GM21786 (cell line): ENCODE measurements around the gene NNAT.
"Not testable (repeated sequence)": the region's sequence is repeated elsewhere in the genome, so short reads cannot be mapped to it uniquely, and the experiment has no call there.

Experiments used
- ATAC-seq: cut with Tn5 transposase; IDR thresholded peaks from one replicate; pipeline ENCODE4 v1.9.1; 2021; ENCODE audit not compliant: unreplicated experiment

NNAT gene, protein sequence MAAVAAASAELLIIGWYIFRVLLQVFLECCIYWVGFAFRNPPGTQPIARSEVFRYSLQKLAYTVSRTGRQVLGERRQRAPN

GRCh38 chr20:37521061-37521771, at the start of gene NNAT:
Gene NNAT, plus strand, starts transcription at chr20:37521250. Its CDS starts 82 bp downstream, at chr20:37521332.
- ATAC-seq: no peak

- no peak for ATAC-seq
These were observed 49.3 kb upstream of the NNAT start for GRCh38 chr20:37471741-37472235.

- not testable (repeated sequence) for ATAC-seq
These were observed 48.6 kb upstream of the NNAT start for GRCh38 chr20:37472435-37472834.

DNA sequence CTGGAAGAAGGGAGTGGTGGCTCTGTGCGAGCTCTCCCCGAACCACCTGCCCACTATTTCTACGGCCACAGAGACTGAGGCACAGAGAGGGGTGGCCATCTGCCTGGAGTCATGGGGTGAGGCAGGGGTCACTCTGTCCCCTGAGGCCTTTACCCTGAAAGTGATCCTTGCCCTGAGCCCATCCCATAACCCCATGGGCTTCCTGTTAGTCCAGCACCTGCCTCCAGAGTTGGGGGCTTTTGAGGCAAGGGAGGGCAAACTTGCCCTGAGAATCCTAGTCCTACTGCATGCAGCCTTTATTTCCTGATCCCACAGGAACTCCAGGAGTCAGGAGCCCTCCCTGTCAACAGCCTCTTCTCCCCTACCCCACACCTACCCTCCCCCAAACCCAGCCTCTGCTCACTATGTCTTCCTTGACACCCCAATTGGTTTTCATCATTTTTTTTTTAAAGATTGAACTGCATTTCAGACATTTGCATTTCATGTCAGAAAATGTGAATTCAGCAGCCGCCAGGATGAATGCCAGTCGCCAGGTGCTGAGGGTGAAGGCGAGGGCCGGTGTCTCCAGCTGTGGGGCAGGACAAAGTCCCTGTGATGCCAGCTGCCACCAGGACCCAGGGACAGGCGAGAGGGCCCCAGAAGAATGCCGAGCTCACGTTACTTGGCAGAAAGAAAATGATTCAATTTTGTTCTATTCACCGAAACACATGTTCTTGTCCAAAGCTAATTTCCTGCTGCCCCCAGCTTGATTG, 47.6 kb upstream of the NNAT start:
- no peak for ATAC-seq

DNA sequence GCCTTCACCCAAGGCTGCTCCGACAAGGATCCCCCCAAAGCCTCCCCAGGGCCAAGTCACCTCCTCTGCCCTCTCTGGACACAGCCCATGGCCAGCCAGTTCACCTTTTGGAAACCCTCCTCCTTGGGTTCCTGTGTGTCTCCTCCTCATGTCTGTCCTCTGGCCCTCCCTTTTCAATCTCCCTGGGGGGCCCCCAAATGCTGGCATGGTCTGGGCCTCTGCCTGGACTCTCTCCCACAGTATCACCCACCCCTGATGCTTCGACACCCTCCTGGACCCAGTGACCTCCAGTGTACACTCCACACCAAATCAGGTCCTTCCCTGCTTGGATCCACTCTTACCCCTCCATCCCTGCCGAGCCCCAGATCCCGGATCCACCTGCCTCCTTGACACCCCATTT, 46.7 kb upstream of the NNAT start:
- ATAC-seq: no peak

- ATAC-seq: no peak
These were observed 45.8 kb upstream of the NNAT start for GRCh38 chr20:37475252-37475651.

- no peak for ATAC-seq
These were observed 44.0 kb upstream of the NNAT start for GRCh38 chr20:37477041-37477440.

DNA sequence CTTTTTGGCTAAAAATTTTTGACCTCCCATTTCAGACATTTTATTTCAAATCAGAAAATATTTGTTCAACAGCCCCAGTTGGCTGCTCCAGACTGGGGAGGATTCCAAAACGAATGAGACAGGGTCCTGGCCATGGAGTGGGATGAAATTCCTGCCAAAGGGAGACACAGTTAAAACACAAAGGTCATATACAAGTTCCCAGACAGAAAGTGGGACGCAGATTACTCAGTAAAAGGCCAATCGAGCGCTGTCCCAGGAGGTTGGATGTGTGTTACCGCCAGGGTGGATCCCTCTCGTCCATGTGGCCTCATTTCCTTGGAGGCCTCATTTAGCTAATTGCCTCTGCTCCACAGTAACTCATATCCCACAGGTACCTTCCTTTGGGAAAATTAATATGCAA, 41.8 kb upstream of the NNAT start:
- no peak for ATAC-seq

GRCh38 chr20:37479925-37480691, 40.9 kb upstream of the NNAT start:
- no peak for ATAC-seq

- no peak for ATAC-seq
These were observed 40.1 kb upstream of the NNAT start for GRCh38 chr20:37480919-37481318.

- ATAC-seq: no peak
These were observed 39.4 kb upstream of the NNAT start for GRCh38 chr20:37481610-37482009.

DNA sequence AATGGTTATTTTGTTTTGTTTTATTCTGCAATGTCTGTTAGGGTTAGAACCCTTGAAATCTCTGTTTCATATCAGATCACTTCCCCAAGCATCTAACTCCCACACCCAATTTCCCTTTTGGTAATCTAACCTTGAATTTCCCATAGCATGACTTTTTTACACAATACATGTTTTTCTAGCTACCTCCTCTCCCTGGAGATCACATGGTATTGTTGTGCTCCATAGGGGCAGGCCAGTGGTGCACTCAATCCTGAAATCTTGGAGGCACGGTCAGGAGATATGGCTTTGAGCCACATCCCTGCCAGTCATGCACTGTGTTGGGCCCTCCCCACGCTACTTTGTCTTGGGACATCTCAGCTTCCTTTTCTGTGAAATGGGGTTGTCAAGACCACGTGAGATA, 36.7 kb upstream of the NNAT start:
- no peak for ATAC-seq

- ATAC-seq: not testable (repeated sequence)
These were observed 34.8 kb upstream of the NNAT start for GRCh38 chr20:37486209-37486608.

DNA sequence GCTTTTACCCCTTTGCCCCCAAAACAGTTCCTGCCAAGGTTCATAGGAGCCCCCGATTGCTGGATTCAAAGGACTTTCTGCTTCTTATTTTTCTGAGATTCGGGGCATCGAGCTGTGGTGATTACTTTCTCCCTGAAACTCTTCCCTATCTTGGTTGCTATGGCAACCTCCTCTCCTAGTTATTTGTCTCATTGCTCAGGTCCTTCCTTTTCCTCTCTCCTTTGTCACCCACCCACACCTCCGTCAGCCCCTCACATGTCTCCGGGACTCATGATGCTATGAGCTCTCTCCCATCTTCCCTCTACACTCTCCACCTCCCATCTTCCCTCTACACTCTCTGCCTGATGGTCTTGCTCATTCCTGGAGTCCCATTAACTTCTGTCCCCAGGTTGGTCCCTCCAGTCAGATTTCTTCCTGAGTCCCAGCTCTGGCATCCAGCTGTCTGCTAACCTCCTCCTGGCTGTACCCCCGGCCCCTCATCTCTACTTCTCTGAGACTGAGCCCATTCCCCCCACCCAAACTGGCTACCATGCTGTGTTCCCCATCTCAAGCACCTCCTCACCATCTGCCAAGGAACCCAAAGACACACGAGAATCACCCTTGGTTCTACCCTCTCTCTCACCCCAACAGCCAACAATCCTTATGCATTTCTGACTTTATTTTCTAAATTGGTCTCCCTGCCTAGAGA, 30.2 kb upstream of the NNAT start:
- ATAC-seq: no peak

GRCh38 chr20:37492096-37492625, 28.9 kb upstream of the NNAT start:
- ATAC-seq: no peak

- no peak for ATAC-seq
These were observed 28.1 kb upstream of the NNAT start for GRCh38 chr20:37492945-37493344.

- ATAC-seq: no peak
These were observed 26.7 kb upstream of the NNAT start for GRCh38 chr20:37494301-37494700.

DNA sequence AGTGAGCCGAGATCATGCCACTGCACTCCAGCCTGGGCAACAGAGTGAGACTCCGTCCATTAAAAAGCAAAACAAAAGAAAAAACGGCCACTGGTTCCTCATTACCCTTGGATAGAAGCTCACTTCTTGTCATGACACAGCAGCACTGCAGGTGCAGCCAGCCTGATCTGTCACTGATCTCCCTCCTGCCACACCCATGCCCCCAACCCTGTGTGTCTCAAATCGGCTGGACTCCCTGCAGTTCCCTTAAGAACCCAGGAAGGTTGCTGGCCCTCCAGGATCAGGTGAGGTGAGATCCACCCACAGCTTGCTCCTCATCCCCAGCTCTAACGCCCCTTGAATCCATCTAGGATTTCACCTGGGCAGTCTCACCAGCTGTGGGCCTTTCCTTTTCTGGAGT, 26.3 kb upstream of the NNAT start:
- no peak for ATAC-seq

DNA sequence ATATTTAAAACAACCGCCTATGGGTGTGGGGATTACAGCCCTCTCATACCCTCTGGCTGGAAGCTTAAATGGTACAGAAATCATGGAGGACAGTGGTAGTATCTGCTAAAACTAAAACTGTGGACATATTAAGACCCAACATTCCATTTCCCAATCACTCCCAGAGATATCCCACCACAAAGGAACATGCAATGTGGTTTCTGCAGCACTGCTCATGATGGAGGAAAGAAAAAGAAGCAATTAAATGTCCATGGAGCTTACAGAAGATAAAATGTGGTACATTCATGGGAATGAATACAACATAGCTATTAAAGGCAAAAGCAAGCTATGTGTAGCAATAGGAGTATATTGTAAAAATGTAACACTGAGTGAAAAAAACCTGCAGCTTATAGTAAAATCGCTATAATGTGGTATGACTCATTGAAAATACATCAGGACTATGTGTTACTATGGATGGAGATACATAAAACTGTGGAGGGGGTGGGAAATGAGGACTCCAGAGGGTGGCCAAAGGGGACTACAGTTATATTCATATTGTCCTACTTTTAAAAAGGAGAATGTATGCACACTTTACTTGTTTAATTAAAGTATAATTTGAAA, 22.9 kb upstream of the NNAT start:
- no peak for ATAC-seq

- no peak for ATAC-seq
These were observed 20.7 kb upstream of the NNAT start for GRCh38 chr20:37500311-37500710.
